Measurements from ENCODE around the gene HOXD11. TPM values are rescaled to one million over a fixed set of nuclear protein-coding genes. Genes with fewer than 3 reads are reported as not detected.

Gene HOXD11
- total RNA-seq, 2 donors from 2014 or later, result not detected

DNA sequence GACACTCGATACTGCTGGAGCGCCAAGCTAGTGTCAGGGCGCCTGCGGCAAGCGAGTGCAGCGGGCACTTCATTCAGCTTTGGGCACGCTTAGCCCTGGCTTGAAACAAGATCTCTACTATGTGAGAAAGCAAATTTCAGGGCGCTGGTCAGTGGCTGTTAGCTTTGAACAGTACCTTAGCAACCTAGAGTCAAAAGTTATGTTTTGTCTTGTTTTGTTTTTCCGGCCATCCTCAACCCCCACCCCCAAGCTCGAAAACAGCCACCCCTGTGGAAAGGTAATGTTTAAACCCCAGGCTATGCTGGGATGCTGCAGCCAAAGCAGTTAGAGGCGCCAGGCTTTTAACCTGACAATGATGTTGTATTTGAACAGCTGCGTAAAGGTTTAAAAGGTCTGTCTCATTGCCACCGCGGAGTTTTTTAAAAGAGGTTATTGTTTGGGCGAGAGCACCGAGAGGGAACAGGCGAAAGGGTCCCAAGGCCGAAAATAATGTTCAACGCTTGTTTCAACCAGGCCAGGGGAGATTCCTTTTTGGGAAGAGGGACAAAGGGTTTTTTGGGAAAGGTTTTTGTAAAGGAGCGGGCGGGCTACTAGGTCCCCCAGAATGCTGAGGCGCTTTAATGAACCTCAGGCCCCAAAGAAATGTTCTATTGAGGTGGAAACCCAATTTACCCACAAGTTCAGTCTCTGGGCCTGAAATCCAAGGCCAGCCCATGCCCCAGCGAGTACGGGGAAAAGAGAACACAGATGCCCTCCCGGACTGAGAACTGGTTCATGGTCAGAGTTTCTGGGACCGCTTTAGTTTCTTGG is 7.2 kb downstream of the HOXD11 start:
- Histone ChIP-seq H3K9me3 (no peaks in the 10 kb centered on the region), H3K27me3 (peaks cover 0 to 70% of the 10 kb centered on the region in 2 donors), H3K4me1 (peaks cover 4% of the 10 kb centered on the region), H3K36me3 (replicated peaks in 1 of 2; ENCODE audit: insufficient read depth in 1 of 2, low read depth in 2 of 2) (no peaks in the 10 kb centered on the region), H3K27ac (no peak overlapping the region), H3K4me3 (no peak overlapping the region)
- intact Hi-C loops (cut with DNase I), result no loop called here
- DNase-seq, result no peak
- TF ChIP-seq, protein P1, sequence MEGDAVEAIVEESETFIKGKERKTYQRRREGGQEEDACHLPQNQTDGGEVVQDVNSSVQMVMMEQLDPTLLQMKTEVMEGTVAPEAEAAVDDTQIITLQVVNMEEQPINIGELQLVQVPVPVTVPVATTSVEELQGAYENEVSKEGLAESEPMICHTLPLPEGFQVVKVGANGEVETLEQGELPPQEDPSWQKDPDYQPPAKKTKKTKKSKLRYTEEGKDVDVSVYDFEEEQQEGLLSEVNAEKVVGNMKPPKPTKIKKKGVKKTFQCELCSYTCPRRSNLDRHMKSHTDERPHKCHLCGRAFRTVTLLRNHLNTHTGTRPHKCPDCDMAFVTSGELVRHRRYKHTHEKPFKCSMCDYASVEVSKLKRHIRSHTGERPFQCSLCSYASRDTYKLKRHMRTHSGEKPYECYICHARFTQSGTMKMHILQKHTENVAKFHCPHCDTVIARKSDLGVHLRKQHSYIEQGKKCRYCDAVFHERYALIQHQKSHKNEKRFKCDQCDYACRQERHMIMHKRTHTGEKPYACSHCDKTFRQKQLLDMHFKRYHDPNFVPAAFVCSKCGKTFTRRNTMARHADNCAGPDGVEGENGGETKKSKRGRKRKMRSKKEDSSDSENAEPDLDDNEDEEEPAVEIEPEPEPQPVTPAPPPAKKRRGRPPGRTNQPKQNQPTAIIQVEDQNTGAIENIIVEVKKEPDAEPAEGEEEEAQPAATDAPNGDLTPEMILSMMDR (IDR thresholded peaks at IDR 0.05), result no peak
- no peak for TF ChIP-seq POLR2A (IDR thresholded peaks at IDR 0.05)
- 7 to 8% methylated on average over 21 to 26 of the region's 26 CpGs for WGBS, 2 donors
- ATAC-seq, result no peak

DNA sequence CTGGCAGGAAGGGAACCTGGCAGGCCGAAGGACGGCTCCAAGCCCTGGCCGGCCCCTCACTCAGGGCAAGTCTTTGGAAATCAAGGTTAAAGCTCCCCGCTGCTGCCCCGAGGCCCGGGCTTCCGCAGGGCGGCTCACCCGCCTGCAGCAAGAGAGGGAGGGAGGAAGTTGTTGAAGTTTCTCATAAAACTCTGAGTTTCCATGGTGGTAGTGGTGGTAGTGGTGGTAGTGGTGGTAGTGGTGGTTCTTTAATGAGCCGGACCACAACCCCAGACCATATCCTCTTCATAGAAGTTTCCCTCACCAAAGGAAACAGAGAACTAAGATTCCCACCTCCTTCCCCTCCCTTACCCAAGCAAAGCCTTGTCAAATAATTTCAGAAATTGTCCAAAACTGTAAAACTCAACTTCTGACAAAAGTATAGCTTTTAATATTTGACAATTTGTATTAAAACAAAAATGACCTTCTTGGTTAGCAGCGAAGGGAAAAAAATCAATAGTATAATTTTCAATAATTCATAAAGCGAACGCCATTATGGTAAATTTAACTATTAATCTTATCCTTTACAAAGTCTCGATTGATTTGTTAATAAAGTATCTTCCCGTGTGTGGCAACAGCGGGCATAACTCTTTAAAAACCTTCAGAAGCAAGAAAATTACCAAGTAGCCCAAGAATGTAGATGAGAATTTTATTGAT is 8.0 kb downstream of the HOXD11 start:
- no peak overlapping the region for H3K27ac ChIP-seq
- ATAC-seq (no peak), DNase-seq (no peak)
- H3K9me3 ChIP-seq, result no peaks in the 10 kb centered on the region
- peaks cover 0 to 73% of the 10 kb centered on the region in 2 donors for H3K27me3 ChIP-seq
- intact Hi-C loops (cut with DNase I), result no loop called here
- H3K36me3 ChIP-seq (replicated peaks in 1 of 2; ENCODE audit: insufficient read depth in 1 of 2, low read depth in 2 of 2), result no peaks in the 10 kb centered on the region
- 12 to 18% methylated on average over 16 of the region's 16 CpGs for WGBS, 2 donors
- TF ChIP-seq, protein P1 (IDR thresholded peaks at IDR 0.05), result no peak
- no peak for TF ChIP-seq POLR2A (IDR thresholded peaks at IDR 0.05)
- H3K4me1 ChIP-seq, result peaks cover 4% of the 10 kb centered on the region
- no peak overlapping the region for H3K4me3 ChIP-seq

GRCh38 chr2:176115883-176116813 is 9.1 kb downstream of the HOXD11 start, which contains the start of gene HOXD10:
Gene HOXD10 (plus strand): TSS chr2:176116778. CDS start chr2:176116834, 56 bp downstream.
- H3K27me3 ChIP-seq, result peaks cover 0 to 74% of the 10 kb centered on the region in 2 donors
- TF ChIP-seq, protein P1 (IDR thresholded peaks at IDR 0.05), result no peak
- TF ChIP-seq POLR2A (IDR thresholded peaks at IDR 0.05), result no peak
- no peak for ATAC-seq
- peaks cover 4% of the 10 kb centered on the region for H3K4me1 ChIP-seq
- no peaks in the 10 kb centered on the region for H3K36me3 ChIP-seq (replicated peaks in 1 of 2; ENCODE audit: insufficient read depth in 1 of 2, low read depth in 2 of 2)
- no peak for DNase-seq
- H3K4me3 ChIP-seq, result no peak within 1 kb of the TSS
- 4 to 9% methylated on average over 37 to 60 of the region's 66 CpGs for WGBS, 2 donors
- intact Hi-C loops (cut with DNase I), result no loop called here
- no peaks in the 10 kb centered on the region for H3K9me3 ChIP-seq
- no peak within 1 kb of the TSS for H3K27ac ChIP-seq

GRCh38 chr2:176117162-176117822 is 10.2 kb downstream of the HOXD11 start:
- TF ChIP-seq, protein P1 (IDR thresholded peaks at IDR 0.05), result no peak
- TF ChIP-seq POLR2A (IDR thresholded peaks at IDR 0.05), result no peak
- Histone ChIP-seq H3K36me3 (replicated peaks in 1 of 2; ENCODE audit: insufficient read depth in 1 of 2, low read depth in 2 of 2) (no peaks in the 10 kb centered on the region), H3K27ac (no peak overlapping the region), H3K27me3 (peaks cover 0 to 74% of the 10 kb centered on the region in 2 donors), H3K4me3 (no peak overlapping the region), H3K4me1 (peaks cover 7% of the 10 kb centered on the region), H3K9me3 (no peaks in the 10 kb centered on the region)
- intact Hi-C loops (cut with DNase I), result no loop called here
- 14% methylated on average over 22 to 40 of the region's 40 CpGs for WGBS, 2 donors
- ATAC-seq (no peak), DNase-seq (no peak)

Measured in body of pancreas (tissue), 4 donors.